ENCODE data around the gene TRMT10B.
"Not testable (repeated sequence)": the region's sequence is repeated elsewhere in the genome, so short reads cannot be mapped to it uniquely, and the experiment has no call there.

The TRMT10B gene

GRCh38 chr9:37812773-37813379 lies 59.3 kb downstream of the TRMT10B start:
- DNase-seq (ENCODE audit: low read depth), result no peak
- no peak overlapping the region for H3K4me3 ChIP-seq (ENCODE audit: low read length)
- TF ChIP-seq CTCF (conservative IDR thresholded peaks at IDR 0.05; ENCODE audit: low read depth, low read length), result no peak

GRCh38 chr9:37818849-37819248 lies 65.2 kb downstream of the TRMT10B start:
- H3K4me3 ChIP-seq (ENCODE audit: low read length), result no peak overlapping the region
- DNase-seq (ENCODE audit: low read depth), result no peak
- TF ChIP-seq CTCF (conservative IDR thresholded peaks at IDR 0.05; ENCODE audit: low read depth, low read length), result no peak

- TF ChIP-seq CTCF (conservative IDR thresholded peaks at IDR 0.05; ENCODE audit: low read depth, low read length), result no peak
- DNase-seq (ENCODE audit: low read depth), result no peak
- no peak overlapping the region for H3K4me3 ChIP-seq (ENCODE audit: low read length)
These were observed 66.5 kb downstream of the TRMT10B start for GRCh38 chr9:37820142-37820541.

GRCh38 chr9:37825174-37825573 lies 71.6 kb downstream of the TRMT10B start:
- DNase-seq (ENCODE audit: low read depth); H3K4me3 ChIP-seq (ENCODE audit: low read length): not testable (repeated sequence)

- TF ChIP-seq CTCF (conservative IDR thresholded peaks at IDR 0.05; ENCODE audit: low read depth, low read length), result no peak
- no peak overlapping the region for H3K4me3 ChIP-seq (ENCODE audit: low read length)
- DNase-seq (ENCODE audit: low read depth), result no peak
These were observed 74.0 kb downstream of the TRMT10B start for GRCh38 chr9:37827483-37828165.
